ENCODE results near the gene PPM1H. TPM values are rescaled to one million over a fixed set of nuclear protein-coding genes. Genes with fewer than 3 reads are reported as not detected.

PPM1H gene
- total RNA-seq, 4 donors from 2014 or later = 0.46 to 3.4 (median 1.3) TPM

DNA sequence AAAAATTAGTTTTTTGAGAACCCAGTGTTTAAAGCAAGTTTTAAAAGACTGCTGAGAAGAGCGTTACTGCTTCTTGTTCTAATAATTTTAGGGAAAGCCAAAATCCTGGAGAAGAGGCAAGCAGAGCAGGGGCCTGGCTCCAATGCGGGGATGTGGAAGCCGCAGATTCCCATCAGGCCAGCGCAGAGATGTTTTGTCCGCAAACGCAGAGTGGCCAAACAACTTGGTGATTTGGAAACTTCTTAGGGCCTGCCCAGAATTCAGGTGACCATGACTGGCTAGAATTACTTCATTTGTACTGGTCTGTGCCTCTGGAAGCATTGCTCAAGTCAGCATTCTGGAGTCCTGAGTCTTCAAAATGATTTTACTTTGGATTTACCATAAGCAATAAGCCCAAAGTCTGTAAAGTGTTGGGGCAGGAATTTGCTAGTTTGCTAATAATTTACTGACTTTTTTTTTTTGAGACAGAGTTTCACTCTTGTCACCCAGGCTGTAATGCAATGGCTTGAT lies 208.4 kb downstream of the PPM1H start:
- H3K36me3 ChIP-seq = no peaks in the 10 kb centered on the region
- peaks cover 2 to 14% of the 10 kb centered on the region in 2 donors for H3K4me1 ChIP-seq
- intact Hi-C loops (cut with DNase I; ENCODE audit: low total_unique reads) = no loop called here
- no peak overlapping the region for H3K4me3 ChIP-seq
- H3K27me3 ChIP-seq = no peaks in the 10 kb centered on the region
- in situ Hi-C loops (cut with MboI; ENCODE audit: low sequenced_read_pairs in 4 of 4) = no loop called here
- no peak for TF ChIP-seq POLR2A (IDR thresholded peaks at IDR 0.05)
- TF ChIP-seq, protein P1, sequence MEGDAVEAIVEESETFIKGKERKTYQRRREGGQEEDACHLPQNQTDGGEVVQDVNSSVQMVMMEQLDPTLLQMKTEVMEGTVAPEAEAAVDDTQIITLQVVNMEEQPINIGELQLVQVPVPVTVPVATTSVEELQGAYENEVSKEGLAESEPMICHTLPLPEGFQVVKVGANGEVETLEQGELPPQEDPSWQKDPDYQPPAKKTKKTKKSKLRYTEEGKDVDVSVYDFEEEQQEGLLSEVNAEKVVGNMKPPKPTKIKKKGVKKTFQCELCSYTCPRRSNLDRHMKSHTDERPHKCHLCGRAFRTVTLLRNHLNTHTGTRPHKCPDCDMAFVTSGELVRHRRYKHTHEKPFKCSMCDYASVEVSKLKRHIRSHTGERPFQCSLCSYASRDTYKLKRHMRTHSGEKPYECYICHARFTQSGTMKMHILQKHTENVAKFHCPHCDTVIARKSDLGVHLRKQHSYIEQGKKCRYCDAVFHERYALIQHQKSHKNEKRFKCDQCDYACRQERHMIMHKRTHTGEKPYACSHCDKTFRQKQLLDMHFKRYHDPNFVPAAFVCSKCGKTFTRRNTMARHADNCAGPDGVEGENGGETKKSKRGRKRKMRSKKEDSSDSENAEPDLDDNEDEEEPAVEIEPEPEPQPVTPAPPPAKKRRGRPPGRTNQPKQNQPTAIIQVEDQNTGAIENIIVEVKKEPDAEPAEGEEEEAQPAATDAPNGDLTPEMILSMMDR (IDR thresholded peaks at IDR 0.05 in 4 of 5, conservative IDR thresholded peaks at IDR 0.05 in 1 of 5) = no peak
- DNase-seq = no peak
- ATAC-seq = no peak
- no peak overlapping the region for H3K27ac ChIP-seq
- H3K9me3 ChIP-seq = no peaks in the 10 kb centered on the region

DNA sequence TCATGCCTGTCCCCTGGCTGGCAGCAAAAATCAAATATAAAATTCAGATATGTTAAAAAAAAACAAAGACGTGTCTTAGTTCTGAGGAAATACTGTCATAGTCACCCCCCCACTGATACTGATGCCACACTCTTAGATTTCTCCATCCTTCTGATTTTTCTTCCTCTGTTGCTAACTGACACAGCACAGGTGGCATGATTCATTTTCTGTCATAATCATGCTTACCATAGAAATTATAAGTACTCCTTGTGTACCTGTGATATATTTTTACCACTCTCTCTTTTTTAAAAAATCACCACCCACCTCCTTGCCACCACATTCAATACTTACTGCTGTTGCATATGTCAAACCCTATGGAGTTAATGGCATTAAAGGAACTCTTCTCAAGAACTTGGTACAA lies 209.2 kb downstream of the PPM1H start:
- intact Hi-C loops (cut with DNase I; ENCODE audit: low total_unique reads) (no loop called here), in situ Hi-C loops (cut with MboI; ENCODE audit: low sequenced_read_pairs in 4 of 4) (no loop called here)
- DNase-seq (no peak), ATAC-seq (no peak)
- Histone ChIP-seq H3K4me3 (no peak overlapping the region), H3K36me3 (no peaks in the 10 kb centered on the region), H3K4me1 (peaks cover 0 to 15% of the 10 kb centered on the region in 2 donors), H3K27ac (no peak overlapping the region), H3K27me3 (no peaks in the 10 kb centered on the region), H3K9me3 (no peaks in the 10 kb centered on the region)
- no peak for TF ChIP-seq POLR2A (IDR thresholded peaks at IDR 0.05)
- TF ChIP-seq, protein P1 (IDR thresholded peaks at IDR 0.05 in 4 of 5, conservative IDR thresholded peaks at IDR 0.05 in 1 of 5) = no peak

DNA sequence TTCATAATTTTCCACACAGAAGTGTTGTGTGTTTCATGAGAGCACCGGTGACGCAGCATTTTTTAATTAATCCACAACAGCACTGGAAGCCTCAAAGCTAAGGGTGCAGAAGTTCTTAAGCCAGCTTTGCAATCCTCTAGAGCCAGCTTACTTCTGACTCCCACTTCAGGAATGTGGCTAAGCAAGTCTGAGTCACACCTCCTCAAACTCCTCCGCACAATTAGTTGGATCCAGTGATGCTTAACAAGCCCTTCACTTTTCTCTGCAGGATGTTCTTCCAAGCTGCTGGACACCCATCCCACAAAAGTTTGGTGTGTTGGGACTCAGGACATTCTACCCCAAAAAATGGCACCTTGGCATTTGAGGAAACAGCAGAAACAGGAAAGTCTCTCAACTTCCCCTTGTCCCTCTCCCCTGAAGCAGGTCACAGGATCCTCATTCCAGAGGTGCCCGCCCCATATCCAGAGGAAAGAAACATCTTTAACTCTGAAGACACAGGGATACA lies 210.0 kb downstream of the PPM1H start:
- ATAC-seq (peak; percentile 60 to 70), DNase-seq (no peak)
- intact Hi-C loops (cut with DNase I; ENCODE audit: low total_unique reads) = no loop called here
- in situ Hi-C loops (cut with MboI; ENCODE audit: low sequenced_read_pairs in 4 of 4) = no loop called here
- Histone ChIP-seq H3K9me3 (no peaks in the 10 kb centered on the region), H3K4me3 (no peak overlapping the region), H3K36me3 (no peaks in the 10 kb centered on the region), H3K27ac (no peak overlapping the region), H3K4me1 (peaks cover 0 to 18% of the 10 kb centered on the region in 2 donors), H3K27me3 (no peaks in the 10 kb centered on the region)
- TF ChIP-seq, protein P1 (IDR thresholded peaks at IDR 0.05 in 4 of 5, conservative IDR thresholded peaks at IDR 0.05 in 1 of 5) = no peak
- no peak for TF ChIP-seq POLR2A (IDR thresholded peaks at IDR 0.05)

- H3K4me1 ChIP-seq = peaks cover 0 to 25% of the 10 kb centered on the region in 2 donors
- no peaks in the 10 kb centered on the region for H3K27me3 ChIP-seq
- DNase-seq (no peak), ATAC-seq (no peak)
- no peak overlapping the region for H3K4me3 ChIP-seq
- in situ Hi-C loops (cut with MboI; ENCODE audit: low sequenced_read_pairs in 4 of 4) = no loop called here
- intact Hi-C loops (cut with DNase I; ENCODE audit: low total_unique reads) = no loop called here
- H3K27ac ChIP-seq = no peak overlapping the region
- TF ChIP-seq, protein P1 (IDR thresholded peaks at IDR 0.05 in 4 of 5, conservative IDR thresholded peaks at IDR 0.05 in 1 of 5) = no peak
- no peak for TF ChIP-seq POLR2A (IDR thresholded peaks at IDR 0.05)
- no peaks in the 10 kb centered on the region for H3K36me3 ChIP-seq
- H3K9me3 ChIP-seq = no peaks in the 10 kb centered on the region
These were observed 210.7 kb downstream of the PPM1H start for GRCh38 chr12:62724285-62724684.

Data from gastrocnemius medialis (tissue), 4 donors.